Memory B cell (primary cell): Measurements from ENCODE around the gene CFDP1.

Source experiments
- ATAC-seq: fragments of 150-1000 bp; cut with Tn5 transposase; 2 replicates; pipeline ENCODE4 v1.10.0; 2021; ENCODE audit warnings: low read depth, mild to moderate bottlenecking, moderate library complexity
- DNase-seq, 2 donors: peaks; one replicate each; pipeline ENCODE4 v3.0.0; 2022; ENCODE audit warnings: low spot score in 2 of 2
- H3K27ac Mint-ChIP-seq: one replicate; pipeline ENCODE4 v1.8.0; 2022; ENCODE audit warnings: mild to moderate bottlenecking, moderate library complexity, mixed read lengths
- H3K27me3 Mint-ChIP-seq: one replicate; pipeline ENCODE4 v1.8.0; 2022; ENCODE audit warnings: mixed read lengths
- H3K36me3 Mint-ChIP-seq: one replicate; pipeline ENCODE4 v1.8.0; 2022; ENCODE audit warnings: mild to moderate bottlenecking, mixed read lengths
- H3K4me1 Mint-ChIP-seq: one replicate; pipeline ENCODE4 v1.8.0; 2022; ENCODE audit warnings: mixed read lengths
- H3K4me3 Mint-ChIP-seq: one replicate; pipeline ENCODE4 v1.8.0; 2022; ENCODE audit warnings: mild to moderate bottlenecking, moderate library complexity, mixed read lengths
- H3K9me3 Mint-ChIP-seq: one replicate; pipeline ENCODE4 v1.8.0; 2022; ENCODE audit warnings: mixed read lengths

CFDP1 gene

GRCh38 chr16:75379911-75380847 lies 53.1 kb downstream of the CFDP1 start:
- peaks cover 38% of the 10 kb centered on the region for H3K27me3 Mint-ChIP-seq
- peak overlapping the region; percentile 36 for H3K4me3 Mint-ChIP-seq
- ATAC-seq (peak; percentile 100), DNase-seq (peak; percentile 32 to 68)
- peaks cover 18% of the 10 kb centered on the region for H3K4me1 Mint-ChIP-seq
- H3K36me3 Mint-ChIP-seq, result peaks cover 32% of the 10 kb centered on the region
- H3K27ac Mint-ChIP-seq, result no peak overlapping the region
- no peaks in the 10 kb centered on the region for H3K9me3 Mint-ChIP-seq

GRCh38 chr16:75379339-75379738 lies 54.0 kb downstream of the CFDP1 start:
- Mint-ChIP-seq H3K4me1 (peaks cover 18% of the 10 kb centered on the region), H3K27me3 (peaks cover 38% of the 10 kb centered on the region), H3K4me3 (no peak overlapping the region), H3K27ac (no peak overlapping the region), H3K9me3 (no peaks in the 10 kb centered on the region), H3K36me3 (peaks cover 33% of the 10 kb centered on the region)
- ATAC-seq (no peak), DNase-seq (no peak)

GRCh38 chr16:75378616-75379015 lies 54.7 kb downstream of the CFDP1 start:
- ATAC-seq (no peak), DNase-seq (no peak)
- Mint-ChIP-seq H3K9me3 (no peaks in the 10 kb centered on the region), H3K27ac (no peak overlapping the region), H3K27me3 (peaks cover 37% of the 10 kb centered on the region), H3K4me1 (peaks cover 18% of the 10 kb centered on the region), H3K4me3 (no peak overlapping the region), H3K36me3 (peaks cover 33% of the 10 kb centered on the region)

DNA sequence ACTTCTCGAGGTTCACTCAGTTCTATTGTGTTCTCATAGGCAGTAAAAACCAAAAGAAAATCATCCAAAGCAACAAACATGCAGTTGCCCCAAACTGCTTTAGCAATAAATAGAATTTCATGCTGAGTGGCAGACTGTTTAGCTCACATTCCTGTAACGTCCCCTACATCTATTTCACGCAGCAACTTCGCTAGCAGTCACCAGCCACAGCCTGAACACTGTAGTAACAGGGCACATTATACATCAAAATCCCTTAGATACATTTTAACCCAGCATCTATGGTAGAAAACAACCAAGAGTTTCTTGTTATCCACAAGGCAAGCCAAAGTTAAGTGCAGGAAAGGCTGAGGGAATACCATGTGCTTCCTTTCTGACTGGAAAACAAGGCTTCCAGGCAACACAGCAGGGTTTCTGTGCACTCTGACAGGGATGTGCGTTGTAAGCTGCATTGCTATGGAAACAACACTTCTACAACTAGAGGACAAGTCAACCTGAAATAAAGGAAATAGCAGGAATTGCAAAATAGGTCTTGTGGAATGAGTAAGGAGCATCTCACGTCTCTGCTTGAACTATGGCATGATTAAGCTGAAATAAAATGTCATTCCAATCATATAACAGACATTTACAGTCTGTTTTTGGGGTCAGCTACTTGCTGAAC lies 55.4 kb downstream of the CFDP1 start:
- no peaks in the 10 kb centered on the region for H3K9me3 Mint-ChIP-seq
- ATAC-seq (no peak), DNase-seq (no peak)
- H3K27ac Mint-ChIP-seq, result no peak overlapping the region
- no peak overlapping the region for H3K4me3 Mint-ChIP-seq
- peaks cover 18% of the 10 kb centered on the region for H3K4me1 Mint-ChIP-seq
- peaks cover 31% of the 10 kb centered on the region for H3K36me3 Mint-ChIP-seq
- H3K27me3 Mint-ChIP-seq, result peaks cover 37% of the 10 kb centered on the region

DNA sequence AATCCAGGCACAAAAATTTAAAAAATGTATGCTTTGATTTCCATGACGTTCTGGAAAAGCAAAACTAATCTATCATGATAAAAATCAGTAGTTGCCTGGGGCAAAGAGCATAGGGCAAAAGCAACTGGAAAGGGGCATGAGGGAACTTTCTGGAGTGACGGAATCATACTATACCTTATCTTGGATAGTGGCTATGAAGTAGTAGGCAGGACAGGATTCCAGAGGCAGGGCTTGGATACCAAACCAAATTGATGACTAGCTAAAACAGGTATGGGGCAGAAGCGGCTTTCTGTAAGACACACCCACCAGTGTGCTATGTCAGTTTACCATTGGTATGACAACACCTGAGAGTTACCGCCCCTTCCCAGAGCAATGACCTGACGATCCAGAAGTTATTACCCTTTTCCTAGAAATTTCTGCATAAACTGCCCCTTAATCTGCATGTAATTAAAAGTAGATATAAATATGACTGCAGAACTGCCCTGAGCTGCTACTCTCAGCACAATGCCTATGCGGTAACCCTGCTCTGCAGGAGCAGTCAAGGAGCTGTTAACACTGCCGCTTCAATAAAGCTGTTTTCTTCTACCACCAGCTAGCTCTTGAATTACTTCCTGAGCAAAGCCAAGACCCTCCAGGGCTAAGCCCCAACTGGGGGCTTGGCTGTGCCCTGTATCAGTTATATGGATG lies 56.7 kb downstream of the CFDP1 start:
- H3K36me3 Mint-ChIP-seq, result peaks cover 28% of the 10 kb centered on the region
- H3K4me3 Mint-ChIP-seq, result no peak overlapping the region
- DNase-seq (no peak), ATAC-seq (no peak)
- H3K9me3 Mint-ChIP-seq, result no peaks in the 10 kb centered on the region
- no peak overlapping the region for H3K27ac Mint-ChIP-seq
- H3K27me3 Mint-ChIP-seq, result peaks cover 32% of the 10 kb centered on the region
- H3K4me1 Mint-ChIP-seq, result peaks cover 16% of the 10 kb centered on the region

DNA sequence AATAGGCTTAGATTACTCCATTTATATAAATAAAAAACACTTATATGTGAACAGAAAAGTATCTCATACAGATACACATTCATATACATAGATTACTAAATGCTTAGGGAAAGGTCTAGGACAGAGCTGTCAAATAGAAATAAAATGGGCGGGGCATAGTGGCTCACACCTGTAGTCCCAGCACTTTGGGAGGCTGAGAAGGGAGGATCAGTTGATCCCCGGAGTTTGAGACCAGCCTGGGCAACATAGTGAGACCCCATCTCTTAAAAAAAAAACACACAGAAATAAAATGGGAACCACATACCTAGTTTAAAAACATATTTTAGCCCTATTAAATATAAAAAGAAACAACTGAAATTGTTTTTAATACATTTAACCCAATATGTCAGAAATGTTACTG lies 58.9 kb downstream of the CFDP1 start:
- H3K27me3 Mint-ChIP-seq, result peaks cover 26% of the 10 kb centered on the region
- H3K4me1 Mint-ChIP-seq, result peaks cover 11% of the 10 kb centered on the region
- H3K4me3 Mint-ChIP-seq, result no peak overlapping the region
- no peak for DNase-seq
- H3K9me3 Mint-ChIP-seq, result no peaks in the 10 kb centered on the region
- ATAC-seq, result no peak
- H3K36me3 Mint-ChIP-seq, result peaks cover 30% of the 10 kb centered on the region
- no peak overlapping the region for H3K27ac Mint-ChIP-seq

- peaks cover 10% of the 10 kb centered on the region for H3K27me3 Mint-ChIP-seq
- H3K4me3 Mint-ChIP-seq, result no peak overlapping the region
- no peaks in the 10 kb centered on the region for H3K9me3 Mint-ChIP-seq
- H3K36me3 Mint-ChIP-seq, result peaks cover 20% of the 10 kb centered on the region
- no peak for DNase-seq
- ATAC-seq, result no peak
- no peak overlapping the region for H3K27ac Mint-ChIP-seq
- no peaks in the 10 kb centered on the region for H3K4me1 Mint-ChIP-seq
Observed at GRCh38 chr16:75372236-75372856, 61.0 kb downstream of the CFDP1 start.

GRCh38 chr16:75371171-75371570 lies 62.1 kb downstream of the CFDP1 start:
- H3K27ac Mint-ChIP-seq, result no peak overlapping the region
- DNase-seq (no peak), ATAC-seq (no peak)
- H3K4me1 Mint-ChIP-seq, result no peaks in the 10 kb centered on the region
- H3K4me3 Mint-ChIP-seq, result no peak overlapping the region
- peaks cover 20% of the 10 kb centered on the region for H3K36me3 Mint-ChIP-seq
- no peaks in the 10 kb centered on the region for H3K9me3 Mint-ChIP-seq
- peaks cover 8% of the 10 kb centered on the region for H3K27me3 Mint-ChIP-seq

GRCh38 chr16:75364286-75364791 lies 69.0 kb downstream of the CFDP1 start:
- Mint-ChIP-seq H3K27ac (no peak overlapping the region), H3K4me3 (no peak overlapping the region), H3K4me1 (no peaks in the 10 kb centered on the region), H3K36me3 (peaks cover 20% of the 10 kb centered on the region), H3K9me3 (no peaks in the 10 kb centered on the region), H3K27me3 (peaks cover 3% of the 10 kb centered on the region)
- ATAC-seq (no peak), DNase-seq (no peak)

DNA sequence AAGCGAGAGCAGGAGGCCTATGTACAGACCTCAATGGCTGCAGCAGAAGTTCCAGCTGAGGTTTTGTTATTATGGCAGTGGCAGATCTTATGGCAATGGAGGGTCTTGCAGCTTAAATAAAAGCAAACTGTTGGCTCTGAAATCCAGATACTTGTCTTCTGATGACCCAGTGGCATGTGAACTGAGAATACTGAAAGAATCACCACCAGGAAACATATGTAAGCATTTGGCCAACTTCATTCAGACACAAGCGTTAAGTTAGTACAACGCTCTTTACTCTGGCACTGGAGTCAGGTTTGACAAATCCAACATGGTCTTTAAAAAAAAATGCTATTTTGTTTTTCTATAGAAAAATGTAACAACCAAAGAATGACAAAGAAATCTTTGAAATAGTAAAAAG lies 70.5 kb downstream of the CFDP1 start:
- Mint-ChIP-seq H3K27ac (no peak overlapping the region), H3K4me1 (no peaks in the 10 kb centered on the region), H3K27me3 (peaks cover 3% of the 10 kb centered on the region), H3K9me3 (no peaks in the 10 kb centered on the region), H3K4me3 (no peak overlapping the region), H3K36me3 (peaks cover 17% of the 10 kb centered on the region)
- ATAC-seq (no peak), DNase-seq (no peak)

- H3K9me3 Mint-ChIP-seq, result no peaks in the 10 kb centered on the region
- H3K4me3 Mint-ChIP-seq, result no peak overlapping the region
- H3K4me1 Mint-ChIP-seq, result no peaks in the 10 kb centered on the region
- DNase-seq, result no peak
- H3K27ac Mint-ChIP-seq, result no peak overlapping the region
- H3K27me3 Mint-ChIP-seq, result peaks cover 3% of the 10 kb centered on the region
- no peak for ATAC-seq
- peaks cover 23% of the 10 kb centered on the region for H3K36me3 Mint-ChIP-seq
Observed at GRCh38 chr16:75361936-75362335, 71.4 kb downstream of the CFDP1 start.

- Mint-ChIP-seq H3K4me1 (no peaks in the 10 kb centered on the region), H3K27ac (no peak overlapping the region), H3K36me3 (peaks cover 24% of the 10 kb centered on the region), H3K4me3 (no peak overlapping the region), H3K27me3 (no peaks in the 10 kb centered on the region), H3K9me3 (no peaks in the 10 kb centered on the region)
- DNase-seq (no peak), ATAC-seq (no peak)
Observed at GRCh38 chr16:75354170-75354569, 79.1 kb downstream of the CFDP1 start.

GRCh38 chr16:75351183-75351582 lies 82.1 kb downstream of the CFDP1 start:
- Mint-ChIP-seq H3K27ac (no peak overlapping the region), H3K36me3 (peaks cover 25% of the 10 kb centered on the region), H3K27me3 (no peaks in the 10 kb centered on the region), H3K4me1 (no peaks in the 10 kb centered on the region), H3K9me3 (no peaks in the 10 kb centered on the region), H3K4me3 (no peak overlapping the region)
- DNase-seq (no peak), ATAC-seq (no peak)

GRCh38 chr16:75345711-75346110 lies 87.6 kb downstream of the CFDP1 start:
- no peak for ATAC-seq
- Mint-ChIP-seq H3K9me3 (no peaks in the 10 kb centered on the region), H3K27ac (no peak overlapping the region), H3K4me3 (no peak overlapping the region), H3K36me3 (peaks cover 42% of the 10 kb centered on the region), H3K27me3 (peaks cover 11% of the 10 kb centered on the region), H3K4me1 (peaks cover 2% of the 10 kb centered on the region)
- no peak for DNase-seq
